ENCODE data around the gene MRLN.

MRLN gene

GRCh38 chr10:59706851-59707797, 46.1 kb downstream of the MRLN start:
- no peak for DNase-seq (ENCODE audit: low read depth)

GRCh38 chr10:59705931-59706330, 47.3 kb downstream of the MRLN start:
- no peak for DNase-seq (ENCODE audit: low read depth)
- H3K4me3 ChIP-seq (ENCODE audit: low read depth, low read length) = no peak overlapping the region
- TF ChIP-seq, protein P1, sequence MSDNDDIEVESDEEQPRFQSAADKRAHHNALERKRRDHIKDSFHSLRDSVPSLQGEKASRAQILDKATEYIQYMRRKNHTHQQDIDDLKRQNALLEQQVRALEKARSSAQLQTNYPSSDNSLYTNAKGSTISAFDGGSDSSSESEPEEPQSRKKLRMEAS (IDR thresholded peaks at IDR 0.05; ENCODE audit: low read depth, low read length) = no peak

More at GRCh38 chr10:59706851-59707797, 46.1 kb downstream of the MRLN start:
- H3K4me3 ChIP-seq (ENCODE audit: low read depth, low read length) = no peak overlapping the region
- TF ChIP-seq POLR2A (IDR thresholded peaks at IDR 0.05; ENCODE audit: extremely low read depth, insufficient read length) (no peak), MYC (IDR thresholded peaks at IDR 0.05; ENCODE audit: low read depth, low read length) (no peak), CTCF (IDR thresholded peaks at IDR 0.05; ENCODE audit: low read depth, low read length) (no peak)
- TF ChIP-seq, protein P1 (IDR thresholded peaks at IDR 0.05; ENCODE audit: low read depth, low read length) = no peak

DNA sequence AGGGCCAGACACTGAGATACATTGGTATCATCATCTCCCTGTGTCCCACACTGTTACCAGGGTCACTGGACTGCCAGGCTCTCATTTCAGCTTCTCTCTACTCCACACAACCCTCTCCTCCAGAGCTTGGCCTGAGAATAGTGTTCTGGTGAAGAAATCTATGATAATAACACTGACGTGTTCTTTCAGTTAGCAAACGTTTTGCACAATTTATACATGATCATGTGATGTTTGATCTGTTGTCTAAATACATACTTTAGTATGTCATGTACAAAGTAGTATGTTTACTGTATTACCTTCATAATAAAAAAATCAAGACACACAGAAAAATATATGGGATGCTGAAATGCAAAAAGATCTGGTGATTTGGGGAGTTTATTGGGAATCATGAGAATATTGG, 48.6 kb downstream of the MRLN start:
- TF ChIP-seq MYC (IDR thresholded peaks at IDR 0.05; ENCODE audit: low read depth, low read length) = no peak
- TF ChIP-seq POLR2A (IDR thresholded peaks at IDR 0.05; ENCODE audit: extremely low read depth, insufficient read length) = no peak
- TF ChIP-seq, protein P1 (IDR thresholded peaks at IDR 0.05; ENCODE audit: low read depth, low read length) = no peak
- TF ChIP-seq CTCF (IDR thresholded peaks at IDR 0.05; ENCODE audit: low read depth, low read length) = no peak
- no peak for DNase-seq (ENCODE audit: low read depth)
- H3K4me3 ChIP-seq (ENCODE audit: low read depth, low read length) = no peak overlapping the region

- no peak for DNase-seq (ENCODE audit: low read depth)
- H3K4me3 ChIP-seq (ENCODE audit: low read depth, low read length) = no peak overlapping the region
- TF ChIP-seq MYC (IDR thresholded peaks at IDR 0.05; ENCODE audit: low read depth, low read length) (no peak), POLR2A (IDR thresholded peaks at IDR 0.05; ENCODE audit: extremely low read depth, insufficient read length) (no peak), CTCF (IDR thresholded peaks at IDR 0.05; ENCODE audit: low read depth, low read length) (no peak)
- TF ChIP-seq, protein P1 (IDR thresholded peaks at IDR 0.05; ENCODE audit: low read depth, low read length) = no peak
Observed at GRCh38 chr10:59702347-59702746, 50.9 kb downstream of the MRLN start.

DNA sequence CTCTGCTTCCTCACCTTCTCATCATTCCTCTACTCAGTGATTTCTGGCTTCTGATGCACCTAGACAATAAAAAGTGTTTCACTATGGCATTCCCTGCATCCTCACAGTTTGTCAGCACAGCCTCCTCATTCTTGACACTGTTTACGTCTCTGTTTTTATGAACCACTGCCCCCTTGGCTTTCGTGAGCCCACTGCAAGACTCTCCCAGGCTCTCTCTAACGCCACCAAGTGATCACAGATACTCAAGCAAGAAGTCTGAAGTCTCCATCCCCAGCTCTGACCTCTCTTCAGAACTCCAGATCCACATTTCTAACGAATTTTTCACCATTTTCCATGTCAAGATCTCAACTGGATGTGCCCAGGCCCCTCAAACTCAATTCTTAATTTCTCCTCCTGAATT, 52.5 kb downstream of the MRLN start:
- no peak overlapping the region for H3K4me3 ChIP-seq (ENCODE audit: low read depth, low read length)
- TF ChIP-seq MYC (IDR thresholded peaks at IDR 0.05; ENCODE audit: low read depth, low read length) (no peak), CTCF (IDR thresholded peaks at IDR 0.05; ENCODE audit: low read depth, low read length) (no peak), POLR2A (IDR thresholded peaks at IDR 0.05; ENCODE audit: extremely low read depth, insufficient read length) (no peak)
- TF ChIP-seq, protein P1 (IDR thresholded peaks at IDR 0.05; ENCODE audit: low read depth, low read length) = no peak
- no peak for DNase-seq (ENCODE audit: low read depth)

- no peak for TF ChIP-seq POLR2A (IDR thresholded peaks at IDR 0.05; ENCODE audit: extremely low read depth, insufficient read length)
- TF ChIP-seq MYC (IDR thresholded peaks at IDR 0.05; ENCODE audit: low read depth, low read length) = no peak
- no peak for TF ChIP-seq CTCF (IDR thresholded peaks at IDR 0.05; ENCODE audit: low read depth, low read length)
- TF ChIP-seq, protein P1 (IDR thresholded peaks at IDR 0.05; ENCODE audit: low read depth, low read length) = no peak
- no peak for DNase-seq (ENCODE audit: low read depth)
- no peak overlapping the region for H3K4me3 ChIP-seq (ENCODE audit: low read depth, low read length)
Observed at GRCh38 chr10:59698326-59698725, 54.9 kb downstream of the MRLN start.

Measured in NB4 (cell line).